GM12891 (cell line): ENCODE data around the gene PTPN3.

Experiments
- POLR2A ChIP-seq: IDR thresholded peaks from 2 replicates; pipeline ENCODE4 v1.6.1; 2011; ENCODE audit warnings: low read depth, low read length, control low read depth
- POLR2AphosphoS5 ChIP-seq: IDR thresholded peaks from 2 replicates; pipeline ENCODE4 v1.6.1; 2011; ENCODE audit warnings: low read depth, low read length, control low read depth
- SPI1 ChIP-seq: IDR thresholded peaks from 2 replicates; pipeline ENCODE4 v1.6.1; 2011; ENCODE audit warnings: low read depth, low read length, control low read depth
- TAF1 ChIP-seq: IDR thresholded peaks from 2 replicates; pipeline ENCODE4 v1.6.1; 2011; ENCODE audit warnings: low read depth, low read length, control low read depth

DNA sequence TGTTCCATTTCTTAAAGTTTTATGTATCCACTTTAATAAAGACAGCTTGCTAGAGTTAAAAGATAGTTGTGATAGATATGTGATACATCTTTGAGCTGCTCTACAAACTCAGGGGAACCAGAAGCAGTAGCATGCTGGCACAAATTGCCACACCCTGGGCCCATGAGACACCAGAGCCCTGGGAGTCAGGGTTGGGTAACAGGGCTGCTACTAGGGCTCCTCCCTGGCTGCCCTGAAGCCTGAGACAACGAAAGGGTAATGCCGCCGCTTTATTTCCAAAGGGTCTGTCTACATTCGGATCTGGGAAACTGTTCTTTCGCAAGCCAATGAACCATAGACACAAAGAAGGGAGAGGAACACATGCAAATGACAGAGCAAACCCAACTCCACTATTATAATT is 29.2 kb downstream of the PTPN3 start:
- TF ChIP-seq POLR2AphosphoS5 (no peak), POLR2A (no peak), TAF1 (no peak), SPI1 (no peak)
